Neural cell (in vitro differentiated cells): ENCODE measurements around the gene PRKAG2. TPM values are rescaled to one million over a fixed set of nuclear protein-coding genes. Genes with fewer than 3 reads are reported as not detected.

Experiments
- H2AFZ ChIP-seq: fragments of 200-600, 300-800 bp; sonication (generic), shearing (Covaris generic); 2 replicates; pipeline ENCODE4 v1.6.0; 2014; ENCODE audit warnings: low read depth, mild to moderate bottlenecking, antibody characterized with exemption, low read length, moderate library complexity
- H3F3A ChIP-seq: fragments of 200-600 bp; shearing (Covaris generic); 2 replicates; pipeline ENCODE4 v1.6.1; 2016; ENCODE audit warnings: mild to moderate bottlenecking, moderate library complexity, mixed read lengths, antibody characterized with exemption, low read length; ENCODE audit not compliant: insufficient read depth, poor library complexity, severe bottlenecking
- H3K27ac ChIP-seq: fragments of 200-600, 300-800 bp; sonication (generic), shearing (Covaris generic); 2 replicates; pipeline ENCODE4 v1.5.1; 2014; ENCODE audit warnings: mild to moderate bottlenecking, low read length, moderate library complexity
- H3K27me3 ChIP-seq: fragments of 300-800, 200-600 bp; sonication (generic), shearing (Covaris generic); 2 replicates; pipeline ENCODE4 v1.6.0; 2014; ENCODE audit warnings: mild to moderate bottlenecking, low read depth, low read length, moderate library complexity; ENCODE audit not compliant: insufficient read depth
- H3K36me3 ChIP-seq: fragments of 300-800, 200-600 bp; sonication (generic), shearing (Covaris generic); 2 replicates; pipeline ENCODE4 v1.5.1; 2014; ENCODE audit warnings: mild to moderate bottlenecking, antibody characterized with exemption, low read length, moderate library complexity; ENCODE audit not compliant: insufficient read depth
- H3K4me2 ChIP-seq: fragments of 300-800, 200-600 bp; sonication (generic), shearing (Covaris generic); 2 replicates; pipeline ENCODE4 v1.6.0; 2014; ENCODE audit warnings: mild to moderate bottlenecking, low read length
- H3K4me3 ChIP-seq: fragments of 300-800, 200-600 bp; sonication (generic), shearing (Covaris generic); 2 replicates; pipeline ENCODE4 v1.5.1; 2014; ENCODE audit warnings: mild to moderate bottlenecking, low read length, moderate library complexity
- H3K79me2 ChIP-seq: fragments of 200-600 bp; shearing (Covaris generic); replicated peaks from 2 replicates; pipeline ENCODE4 v1.6.0; 2014; ENCODE audit warnings: mild to moderate bottlenecking, low read length, moderate library complexity; ENCODE audit not compliant: insufficient read depth
- H3K9ac ChIP-seq: fragments of 300-800, 200-600 bp; sonication (generic), shearing (Covaris generic); 2 replicates; pipeline ENCODE4 v1.6.1; 2016; ENCODE audit warnings: mild to moderate bottlenecking, low read length, mixed read lengths
- H3K9me2 ChIP-seq: fragments of 200-600 bp; shearing (Covaris generic); 2 replicates; pipeline ENCODE4 v1.6.1; 2016; ENCODE audit warnings: mild to moderate bottlenecking, low read length, mixed read lengths; ENCODE audit not compliant: insufficient read depth
- H3K9me3 ChIP-seq: fragments of 200-600, 300-800 bp; sonication (generic), shearing (Covaris generic); 2 replicates; pipeline ENCODE4 v1.6.1; 2016; ENCODE audit warnings: mild to moderate bottlenecking, mixed run types, low read length, moderate library complexity, mixed read lengths
- H4K20me1 ChIP-seq: fragments of 200-600 bp; shearing (Covaris generic); 2 replicates; pipeline ENCODE4 v1.6.1; 2016; ENCODE audit warnings: mild to moderate bottlenecking, mixed run types; ENCODE audit not compliant: insufficient read depth
- CTCF ChIP-seq: fragments of 450-650 bp; IDR thresholded peaks from 2 replicates; pipeline ENCODE4 v1.5.1; 2014; ENCODE audit warnings: antibody characterized with exemption, mild to moderate bottlenecking, moderate library complexity; ENCODE audit not compliant: poor library complexity, severe bottlenecking
- EP300 ChIP-seq: fragments of 450-650 bp; conservative IDR thresholded peaks from 2 replicates; pipeline ENCODE4 v1.6.1; 2014; ENCODE audit warnings: antibody characterized with exemption, mild to moderate bottlenecking, moderate library complexity; ENCODE audit not compliant: poor library complexity, severe bottlenecking
- EZH2 ChIP-seq: fragments of 200-600, 300-800 bp; shearing (Covaris generic), sonication (generic); IDR thresholded peaks from 2 replicates; pipeline ENCODE4 v1.6.1; 2014; ENCODE audit warnings: antibody characterized with exemption, low read length, borderline replicate concordance, mild to moderate bottlenecking; ENCODE audit not compliant: insufficient read depth, poor library complexity, severe bottlenecking
- MXI1 ChIP-seq: fragments of 450-650 bp; conservative IDR thresholded peaks from 2 replicates; pipeline ENCODE4 v1.6.1; 2014; ENCODE audit warnings: antibody characterized with exemption, mild to moderate bottlenecking; ENCODE audit not compliant: poor library complexity, severe bottlenecking
- POLR2AphosphoS5 ChIP-seq: IDR thresholded peaks from 2 replicates; pipeline ENCODE4 v1.6.1; 2012
- RAD21 ChIP-seq: fragments of 450-650 bp; conservative IDR thresholded peaks from 2 replicates; pipeline ENCODE4 v1.6.1; 2014; ENCODE audit warnings: antibody characterized with exemption, mild to moderate bottlenecking, moderate library complexity
- SMC3 ChIP-seq: fragments of 450-650 bp; conservative IDR thresholded peaks from 2 replicates; pipeline ENCODE4 v1.6.1; 2014; ENCODE audit warnings: antibody characterized with exemption, mild to moderate bottlenecking, moderate library complexity; ENCODE audit not compliant: poor library complexity
- TAF1 ChIP-seq: IDR thresholded peaks from 2 replicates; pipeline ENCODE4 v1.6.1; 2012; ENCODE audit warnings: low read depth
- polyA plus RNA-seq: library from polyadenylated mRNA; depleted of rRNA; stranded (reverse); fragments of >200 nt; gene quantifications from 2 replicates; pipeline ENCODE4 v1.2.3, GENCODE V29; 2014
- TF ChIP-seq, protein P1 (sequence below): IDR thresholded peaks from 2 replicates; pipeline ENCODE4 v1.6.1; 2012; ENCODE audit warnings: borderline replicate concordance

The PRKAG2 gene
- polyA plus RNA-seq, 1 donor from 2014 or later, result 22.9 TPM

GRCh38 chr7:151920488-151920887 lies 43.6 kb upstream of the PRKAG2 start:
- Histone ChIP-seq H3K4me2 (no peak overlapping the region), H3K9ac (no peak overlapping the region), H2AFZ (no peak overlapping the region), H3F3A (no peaks in the 10 kb centered on the region), H4K20me1 (no peaks in the 10 kb centered on the region), H3K9me2 (no peaks in the 10 kb centered on the region), H3K4me3 (no peak overlapping the region), H3K27me3 (no peaks in the 10 kb centered on the region), H3K9me3 (no peaks in the 10 kb centered on the region), H3K27ac (no peak overlapping the region), H3K36me3 (no peaks in the 10 kb centered on the region), H3K79me2 (no peaks in the 10 kb centered on the region)
- TF ChIP-seq SMC3, result no peak
- no peak for TF ChIP-seq RAD21
- TF ChIP-seq CTCF, result no peak
- no peak for TF ChIP-seq EP300
- TF ChIP-seq TAF1, result no peak
- TF ChIP-seq EZH2, result no peak
- TF ChIP-seq, protein P1, sequence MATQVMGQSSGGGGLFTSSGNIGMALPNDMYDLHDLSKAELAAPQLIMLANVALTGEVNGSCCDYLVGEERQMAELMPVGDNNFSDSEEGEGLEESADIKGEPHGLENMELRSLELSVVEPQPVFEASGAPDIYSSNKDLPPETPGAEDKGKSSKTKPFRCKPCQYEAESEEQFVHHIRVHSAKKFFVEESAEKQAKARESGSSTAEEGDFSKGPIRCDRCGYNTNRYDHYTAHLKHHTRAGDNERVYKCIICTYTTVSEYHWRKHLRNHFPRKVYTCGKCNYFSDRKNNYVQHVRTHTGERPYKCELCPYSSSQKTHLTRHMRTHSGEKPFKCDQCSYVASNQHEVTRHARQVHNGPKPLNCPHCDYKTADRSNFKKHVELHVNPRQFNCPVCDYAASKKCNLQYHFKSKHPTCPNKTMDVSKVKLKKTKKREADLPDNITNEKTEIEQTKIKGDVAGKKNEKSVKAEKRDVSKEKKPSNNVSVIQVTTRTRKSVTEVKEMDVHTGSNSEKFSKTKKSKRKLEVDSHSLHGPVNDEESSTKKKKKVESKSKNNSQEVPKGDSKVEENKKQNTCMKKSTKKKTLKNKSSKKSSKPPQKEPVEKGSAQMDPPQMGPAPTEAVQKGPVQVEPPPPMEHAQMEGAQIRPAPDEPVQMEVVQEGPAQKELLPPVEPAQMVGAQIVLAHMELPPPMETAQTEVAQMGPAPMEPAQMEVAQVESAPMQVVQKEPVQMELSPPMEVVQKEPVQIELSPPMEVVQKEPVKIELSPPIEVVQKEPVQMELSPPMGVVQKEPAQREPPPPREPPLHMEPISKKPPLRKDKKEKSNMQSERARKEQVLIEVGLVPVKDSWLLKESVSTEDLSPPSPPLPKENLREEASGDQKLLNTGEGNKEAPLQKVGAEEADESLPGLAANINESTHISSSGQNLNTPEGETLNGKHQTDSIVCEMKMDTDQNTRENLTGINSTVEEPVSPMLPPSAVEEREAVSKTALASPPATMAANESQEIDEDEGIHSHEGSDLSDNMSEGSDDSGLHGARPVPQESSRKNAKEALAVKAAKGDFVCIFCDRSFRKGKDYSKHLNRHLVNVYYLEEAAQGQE, result no peak
- no peak for TF ChIP-seq MXI1
- no peak for TF ChIP-seq POLR2AphosphoS5

DNA sequence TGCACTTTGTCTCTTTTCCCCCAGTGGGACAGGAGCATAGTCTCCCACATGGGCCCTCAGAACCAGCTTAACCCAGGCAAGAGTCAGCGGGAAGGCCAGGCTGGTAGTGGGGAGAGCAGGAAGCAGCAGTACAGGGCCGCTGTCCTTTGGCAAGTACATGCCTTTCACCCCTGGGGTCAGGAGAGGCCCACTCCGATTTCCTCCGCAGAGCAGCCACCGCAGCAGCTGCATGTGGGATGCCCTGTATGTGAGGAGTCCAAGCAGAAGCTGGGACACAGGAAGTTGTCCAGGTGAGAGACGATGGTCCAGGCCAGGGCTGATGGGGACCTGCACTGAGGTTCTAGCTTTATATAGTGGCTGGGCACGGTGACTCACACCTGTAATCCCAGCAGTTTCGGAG lies 42.7 kb upstream of the PRKAG2 start:
- Histone ChIP-seq H2AFZ (no peak overlapping the region), H3K9ac (no peak overlapping the region), H3K27me3 (no peaks in the 10 kb centered on the region), H3K27ac (no peak overlapping the region), H3K9me3 (peaks cover 3% of the 10 kb centered on the region), H3K4me3 (no peak overlapping the region), H3K79me2 (no peaks in the 10 kb centered on the region), H3F3A (no peaks in the 10 kb centered on the region), H4K20me1 (no peaks in the 10 kb centered on the region), H3K4me2 (no peak overlapping the region), H3K36me3 (no peaks in the 10 kb centered on the region), H3K9me2 (no peaks in the 10 kb centered on the region)
- TF ChIP-seq SMC3, result no peak
- no peak for TF ChIP-seq EP300
- TF ChIP-seq RAD21, result no peak
- TF ChIP-seq CTCF, result no peak
- TF ChIP-seq, protein P1, result no peak
- TF ChIP-seq TAF1, result no peak
- TF ChIP-seq MXI1, result no peak
- TF ChIP-seq EZH2, result no peak
- no peak for TF ChIP-seq POLR2AphosphoS5
